ENCODE data around the gene DPPA3.
"Not testable (repeated sequence)": the region's sequence is repeated elsewhere in the genome, so short reads cannot be mapped to it uniquely, and the experiment has no call there.

Gene DPPA3

DNA sequence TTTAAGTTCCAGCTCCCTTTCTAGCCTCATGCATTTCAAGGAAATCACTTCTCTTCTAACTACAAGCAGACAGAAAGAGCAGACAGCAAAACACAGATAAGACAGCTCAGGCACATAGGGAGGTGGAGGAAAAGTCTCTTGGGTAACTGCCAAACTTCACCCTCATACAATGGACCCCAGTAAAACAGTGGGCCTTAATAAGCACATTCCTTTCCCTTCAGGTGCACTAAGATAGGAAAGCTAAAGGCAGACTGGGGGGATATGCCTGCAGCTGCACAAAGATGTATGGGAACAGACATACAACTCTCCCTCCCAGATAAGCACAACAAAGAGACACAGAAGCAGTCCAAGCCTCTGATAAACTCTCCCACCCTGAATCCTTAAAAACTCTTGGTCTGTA, 19.8 kb downstream of the DPPA3 start:
- not testable (repeated sequence) for DNase-seq

DNA sequence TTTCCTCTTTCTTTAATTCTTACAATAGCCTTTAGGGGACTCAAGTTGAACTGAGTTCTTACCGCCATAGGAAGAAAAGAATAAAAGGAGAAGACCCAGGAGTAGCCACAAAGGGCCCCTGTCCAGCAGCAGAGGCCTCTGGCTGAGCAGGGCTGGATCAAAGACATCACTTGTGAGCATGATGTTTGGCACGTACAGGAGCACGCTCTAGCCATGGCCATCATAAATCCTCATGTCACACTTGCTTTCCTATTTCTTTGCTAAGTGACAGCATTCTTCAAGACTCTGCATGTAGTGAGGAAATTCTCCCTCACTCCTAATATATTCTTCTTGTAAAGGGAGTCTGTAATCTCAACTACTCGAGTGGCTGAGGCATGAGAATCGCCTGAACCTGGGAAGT, 20.3 kb downstream of the DPPA3 start:
- DNase-seq = no peak

DNA sequence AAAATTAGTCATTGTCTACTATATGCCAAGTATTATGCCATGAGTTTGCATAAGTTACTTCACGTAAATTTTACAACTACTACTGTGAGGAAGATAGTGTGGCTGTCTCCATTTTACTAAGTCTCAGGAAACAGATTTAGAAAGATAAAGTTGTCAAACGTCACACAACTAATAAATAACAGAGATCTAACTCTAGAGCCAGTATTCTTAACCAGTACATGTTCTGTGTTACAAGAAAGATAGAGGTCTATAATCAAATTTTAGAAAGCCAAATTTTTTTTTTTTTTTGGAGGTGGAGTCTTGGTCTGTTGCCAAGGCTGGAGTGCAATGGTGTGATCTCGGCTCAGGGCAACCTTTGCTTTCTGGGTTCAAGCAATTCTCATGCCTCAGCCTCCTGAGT, 21.8 kb downstream of the DPPA3 start:
- no peak for DNase-seq

DNA sequence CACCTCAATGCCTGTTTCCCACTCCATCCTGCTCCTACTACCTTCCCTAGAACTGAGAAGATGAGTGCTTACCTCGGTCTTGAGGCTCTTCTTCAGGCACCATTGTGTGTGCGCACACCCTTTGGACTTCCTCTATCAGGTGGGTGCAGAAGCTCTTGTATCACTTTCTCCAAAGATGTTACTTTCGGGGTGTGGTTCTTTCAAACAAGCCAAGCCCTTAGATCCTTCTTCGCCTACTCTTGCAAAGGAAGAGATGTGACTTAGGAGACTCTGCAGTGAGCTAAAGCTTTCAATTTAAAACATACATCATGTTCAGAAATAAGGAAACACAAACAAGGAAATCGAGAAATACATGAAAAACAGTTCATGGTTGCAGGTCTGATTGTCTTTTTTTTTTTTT, 36.0 kb downstream of the DPPA3 start, which contains the start of gene CLEC4C:
Gene CLEC4C (minus strand): TSS at position 130 of the 400 bp plus-strand sequence. CDS start 27 bp downstream, at position 103.
- no peak for DNase-seq

DNA sequence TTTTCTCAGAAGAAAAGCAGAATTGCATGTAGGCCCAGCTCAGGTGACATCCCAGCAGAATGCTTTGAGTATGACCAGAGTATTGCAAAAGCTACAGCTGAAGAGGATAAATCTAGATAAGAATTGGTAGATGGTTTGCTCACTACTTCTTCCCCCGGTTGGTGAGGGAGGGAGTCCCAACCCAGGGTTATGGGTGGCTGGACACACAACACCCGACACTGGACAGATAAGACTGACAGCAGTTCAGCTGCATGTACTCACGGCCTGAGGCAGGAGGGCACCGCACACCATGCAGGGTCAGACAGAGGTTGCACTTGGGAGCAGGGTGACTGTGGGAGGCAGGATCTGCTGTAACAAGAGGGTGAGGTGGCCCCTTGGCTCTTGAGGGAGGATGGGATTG, 37.6 kb downstream of the DPPA3 start:
- DNase-seq = no peak

DNA sequence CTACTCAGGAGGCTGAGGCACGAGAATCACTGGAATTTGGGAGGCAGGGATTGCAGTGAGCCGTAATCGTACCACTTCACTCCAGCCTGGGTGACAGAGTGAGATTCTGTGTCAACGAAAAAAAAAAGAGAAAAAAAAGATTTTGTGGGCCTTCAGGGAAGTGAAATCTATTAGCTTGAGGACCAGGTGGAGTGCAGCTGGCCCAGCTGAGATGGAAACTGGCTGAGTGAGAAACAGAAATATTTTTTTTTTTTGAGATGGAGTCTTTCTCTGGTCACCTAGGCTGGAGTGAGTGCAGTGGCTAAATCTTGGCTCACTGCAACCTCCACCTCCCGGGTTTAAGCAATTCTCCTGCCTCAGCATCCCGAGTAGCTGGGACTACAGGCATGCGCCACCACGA, 38.2 kb downstream of the DPPA3 start:
- DNase-seq = no peak

DNA sequence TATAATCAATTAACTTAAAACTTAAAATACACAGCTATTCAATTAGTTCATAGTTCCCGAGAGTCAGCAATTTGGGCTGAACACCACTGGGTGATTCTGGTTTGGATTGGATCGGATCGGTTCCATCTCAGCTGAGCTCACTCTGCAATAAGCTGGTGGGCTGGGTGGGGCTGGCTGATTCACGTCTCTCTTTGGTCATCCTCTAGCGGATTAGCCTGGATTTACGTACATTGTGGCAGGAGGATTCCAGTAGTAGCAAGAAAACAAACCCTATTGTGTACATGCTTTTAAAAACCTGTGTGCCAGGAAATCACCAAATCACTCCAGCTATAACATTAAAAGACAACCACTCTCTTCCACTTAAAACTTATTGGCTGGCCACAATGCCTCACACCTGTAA, 39.1 kb downstream of the DPPA3 start:
- DNase-seq = no peak

DNA sequence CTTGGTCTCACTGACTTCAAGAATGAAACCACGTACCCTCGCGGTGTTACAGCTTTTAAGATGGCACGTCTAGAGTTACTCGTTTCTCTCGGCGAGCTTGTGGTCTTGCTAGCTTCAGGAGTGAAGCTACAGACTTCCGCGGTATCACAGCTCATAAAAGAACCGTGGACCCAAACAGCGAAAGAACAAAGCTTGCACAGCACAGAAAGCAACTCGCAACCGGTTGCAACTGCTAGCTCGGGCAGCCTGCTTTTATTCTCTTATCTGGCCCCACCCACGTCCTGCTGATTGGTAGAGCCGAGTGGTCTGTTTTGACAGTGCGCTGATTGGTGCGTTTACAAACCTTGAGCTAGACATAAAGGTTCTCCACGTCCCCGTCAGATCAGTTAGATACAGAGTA, 40.2 kb downstream of the DPPA3 start:
- no peak for DNase-seq

DNA sequence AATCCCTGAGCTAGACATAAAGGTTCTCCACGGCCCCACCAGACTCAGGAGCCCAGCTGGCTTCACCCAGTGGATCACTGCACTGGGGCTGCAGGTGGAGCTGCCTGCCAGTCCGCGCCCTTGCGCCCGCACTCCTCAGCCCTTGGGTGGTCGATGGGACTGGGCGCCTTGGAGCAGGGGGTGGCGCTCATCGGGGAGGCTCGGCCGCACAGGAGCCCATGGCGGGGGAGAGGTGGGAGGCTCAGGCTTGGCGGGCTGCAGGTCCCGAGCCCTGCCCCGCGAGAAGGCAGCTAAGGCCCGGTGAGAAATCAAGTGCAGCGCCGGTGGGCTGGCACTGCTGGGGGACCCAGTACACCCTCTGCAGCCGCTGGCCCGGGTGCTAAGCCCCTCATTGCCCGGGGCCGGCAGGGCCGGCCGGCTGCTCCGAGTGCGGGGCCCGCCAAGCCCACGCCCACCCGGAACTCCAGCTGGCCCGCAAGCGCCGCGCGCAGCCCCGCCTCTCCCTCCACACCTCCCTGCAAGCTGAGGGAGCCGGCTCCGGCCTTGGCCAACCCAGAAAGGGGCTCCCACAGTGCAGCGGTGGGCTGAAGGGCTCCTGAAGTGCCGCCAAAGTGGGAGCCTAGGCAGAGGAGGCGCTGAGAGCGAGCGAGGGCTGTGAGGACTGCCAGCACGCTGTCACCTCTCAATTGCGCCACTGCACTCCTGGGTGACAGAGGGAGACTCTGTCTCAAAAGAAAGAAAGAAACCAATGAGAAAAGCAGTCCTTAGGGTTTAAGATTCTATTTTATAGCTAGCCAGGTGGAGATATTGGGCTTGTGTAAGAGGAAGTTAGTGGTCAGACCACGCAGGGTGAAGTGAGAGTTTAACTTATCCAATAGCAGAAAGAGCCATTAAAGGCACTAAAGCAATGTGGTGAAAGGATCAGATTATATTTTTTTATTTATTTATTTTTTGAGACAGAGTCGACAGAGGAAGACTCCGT, 41.0 kb downstream of the DPPA3 start:
- DNase-seq = not testable (repeated sequence)

DNA sequence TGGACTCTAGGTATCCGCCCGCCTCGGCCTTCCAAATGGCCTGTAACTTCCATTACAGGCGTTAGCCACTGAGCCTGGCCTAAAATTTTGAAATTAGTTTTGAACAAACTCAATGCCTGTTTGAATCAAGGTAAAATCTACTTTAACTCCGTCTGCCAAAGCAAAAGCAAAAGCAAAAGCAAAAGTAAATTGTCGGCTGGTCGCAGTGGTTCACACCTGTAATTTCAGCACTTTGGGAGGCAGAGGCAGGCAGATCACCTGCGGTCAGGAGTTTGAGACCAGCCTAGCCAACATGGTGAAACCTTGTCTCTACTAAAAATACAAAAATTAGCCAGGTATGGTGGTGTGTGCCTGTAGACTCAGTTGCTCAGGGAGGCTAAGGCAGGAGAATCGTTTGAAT, 44.4 kb downstream of the DPPA3 start:
- DNase-seq = not testable (repeated sequence)

DNA sequence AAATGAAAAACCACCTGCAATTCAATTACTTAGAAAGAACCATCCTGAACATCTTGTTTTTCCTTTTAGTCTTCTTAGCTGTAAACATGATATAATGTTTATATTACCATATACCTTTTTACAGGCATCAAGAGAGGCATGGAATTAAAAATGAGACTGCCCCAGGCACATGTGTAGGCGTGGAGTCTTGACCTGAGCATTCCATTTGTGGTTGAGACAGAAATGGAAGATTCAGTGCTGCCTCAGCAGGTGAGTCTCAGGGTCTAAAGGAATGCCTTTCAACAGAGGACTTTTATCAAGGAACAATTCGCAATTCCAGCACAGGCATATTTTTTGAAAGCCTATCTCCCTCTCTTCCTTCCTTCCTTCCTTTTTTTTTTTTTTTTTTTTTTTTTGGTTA, 45.8 kb downstream of the DPPA3 start:
- no peak for DNase-seq

DNA sequence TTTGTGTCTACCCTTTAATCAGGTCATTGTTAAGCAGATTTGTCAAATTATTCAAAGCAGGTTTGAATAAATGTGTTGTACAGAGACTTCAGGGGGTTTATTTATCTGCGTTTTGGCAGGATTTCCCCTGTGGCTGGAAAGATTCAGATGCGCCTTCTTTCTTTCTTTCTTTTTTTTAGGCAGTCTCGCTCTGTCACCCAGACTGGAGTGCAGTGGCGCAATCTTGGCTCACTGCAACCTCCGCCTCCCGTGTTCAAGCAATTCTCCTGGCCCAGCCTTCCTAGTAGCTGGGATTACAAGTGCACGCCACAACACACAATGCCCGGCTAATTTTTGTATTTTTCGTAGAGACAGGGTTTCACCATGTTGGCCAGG, 47.5 kb downstream of the DPPA3 start:
- DNase-seq = no peak
